GM21515 (cell line): Measurements from ENCODE around the gene ZNF423.

Experiments used
- ATAC-seq: cut with Tn5 transposase; IDR thresholded peaks from one replicate; pipeline ENCODE4 v1.9.1; 2021; ENCODE audit not compliant: unreplicated experiment

Gene ZNF423

DNA sequence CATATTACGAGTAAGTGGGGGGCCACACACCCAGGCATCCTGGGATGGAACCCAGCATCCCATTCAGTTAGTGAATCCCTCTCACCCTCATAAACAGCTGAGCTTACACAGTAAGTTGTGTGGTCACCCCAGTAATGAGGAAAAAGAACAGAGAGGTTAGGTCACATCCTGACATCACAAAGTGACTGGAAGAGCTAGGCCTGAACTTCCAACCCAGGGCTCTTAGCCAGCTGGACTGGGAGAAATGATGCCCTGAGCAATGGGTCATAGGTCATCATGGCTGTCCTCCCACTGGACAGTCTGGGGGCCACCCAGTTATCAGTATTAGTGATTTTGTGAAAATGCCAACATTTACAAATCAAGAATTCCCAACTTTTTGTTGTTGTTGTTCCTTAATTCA lies 205.3 kb downstream of the ZNF423 start:
- ATAC-seq: no peak

DNA sequence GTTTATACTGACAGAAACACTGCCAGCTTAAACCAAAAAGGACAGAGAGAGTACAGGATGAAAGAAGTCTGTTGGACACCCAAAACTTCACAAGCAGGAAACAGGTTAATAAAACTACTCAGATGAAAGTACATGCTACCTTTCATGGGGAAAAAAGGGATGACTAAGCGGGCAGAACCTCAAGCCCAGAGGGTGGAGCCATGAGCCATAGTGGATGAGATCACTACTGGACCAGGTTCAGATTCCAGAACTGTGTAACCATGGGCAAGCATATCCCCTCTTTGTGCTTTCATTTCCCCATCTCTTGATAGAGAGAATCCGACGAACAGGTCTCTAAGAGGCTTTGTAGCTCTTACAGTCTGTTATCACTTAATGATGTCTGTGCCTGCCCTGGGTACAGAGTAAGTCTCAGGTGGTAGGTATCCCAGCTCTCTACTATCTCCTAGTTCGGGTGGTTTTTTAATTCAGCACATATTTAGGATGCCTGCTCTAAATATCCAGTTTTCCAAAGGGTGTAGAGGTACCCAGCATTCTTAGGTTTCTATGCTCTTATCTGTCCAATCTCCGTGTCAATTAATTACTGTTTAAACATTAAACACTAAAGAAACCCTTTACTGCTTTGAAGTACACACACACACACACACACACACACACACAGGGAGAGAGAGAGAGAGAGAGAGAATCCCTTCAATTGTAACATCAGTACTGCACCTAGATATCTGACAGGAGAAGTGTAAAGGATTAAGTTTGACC lies 206.7 kb downstream of the ZNF423 start:
- ATAC-seq: no peak

DNA sequence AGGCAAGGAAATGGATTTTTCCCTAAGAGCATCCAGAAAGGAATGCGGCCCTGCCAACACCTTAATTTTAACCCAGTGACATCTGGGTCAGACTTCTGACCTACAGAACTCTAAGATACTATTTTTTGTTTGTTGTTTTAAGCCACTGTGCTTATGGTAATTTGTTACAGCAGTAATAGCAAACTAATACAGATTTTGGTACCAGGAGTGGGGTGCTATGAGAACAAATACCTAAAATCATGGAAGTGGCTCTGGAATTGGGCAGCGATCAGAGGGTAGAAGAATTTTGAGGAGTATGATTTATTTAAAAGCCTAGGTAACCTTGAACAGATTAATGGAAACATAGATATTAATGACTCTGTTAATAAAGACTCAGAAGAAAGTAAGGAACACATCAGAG lies 208.2 kb downstream of the ZNF423 start:
- no peak for ATAC-seq

DNA sequence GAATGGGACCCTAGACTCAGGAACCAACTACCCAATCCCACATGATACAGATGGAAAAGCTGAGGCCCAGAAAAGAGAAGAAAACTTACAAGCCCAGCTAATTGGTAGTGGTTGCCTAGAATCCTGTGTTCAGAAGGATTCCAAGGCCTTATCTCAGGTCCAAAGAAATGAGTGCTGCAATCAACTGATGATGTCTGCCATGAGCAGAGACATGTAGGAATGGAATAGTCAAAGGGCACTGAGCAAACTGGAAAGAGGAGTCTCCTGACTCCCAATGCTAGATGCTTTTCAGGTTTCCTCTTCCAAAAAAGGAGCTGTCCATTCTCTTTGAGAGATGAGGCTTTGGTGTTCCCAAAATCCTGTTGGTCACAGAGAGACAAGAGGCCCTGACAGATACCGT lies 210.6 kb downstream of the ZNF423 start:
- no peak for ATAC-seq

DNA sequence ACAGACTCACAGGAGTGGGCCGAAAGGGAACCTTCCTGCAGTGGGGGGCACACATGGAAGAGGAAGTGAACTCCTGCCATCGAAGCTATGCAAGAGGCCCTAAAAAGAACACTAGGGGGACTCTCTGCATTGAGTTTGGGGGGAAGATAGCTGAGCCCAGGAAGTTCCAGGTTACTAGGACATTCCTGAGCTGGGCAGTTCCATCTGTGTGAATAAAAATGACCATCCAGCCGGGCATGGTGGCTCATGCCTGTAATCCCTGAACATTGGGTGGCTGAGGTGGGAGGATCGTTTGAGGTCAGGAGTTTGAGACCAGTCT lies 211.8 kb downstream of the ZNF423 start:
- no peak for ATAC-seq

DNA sequence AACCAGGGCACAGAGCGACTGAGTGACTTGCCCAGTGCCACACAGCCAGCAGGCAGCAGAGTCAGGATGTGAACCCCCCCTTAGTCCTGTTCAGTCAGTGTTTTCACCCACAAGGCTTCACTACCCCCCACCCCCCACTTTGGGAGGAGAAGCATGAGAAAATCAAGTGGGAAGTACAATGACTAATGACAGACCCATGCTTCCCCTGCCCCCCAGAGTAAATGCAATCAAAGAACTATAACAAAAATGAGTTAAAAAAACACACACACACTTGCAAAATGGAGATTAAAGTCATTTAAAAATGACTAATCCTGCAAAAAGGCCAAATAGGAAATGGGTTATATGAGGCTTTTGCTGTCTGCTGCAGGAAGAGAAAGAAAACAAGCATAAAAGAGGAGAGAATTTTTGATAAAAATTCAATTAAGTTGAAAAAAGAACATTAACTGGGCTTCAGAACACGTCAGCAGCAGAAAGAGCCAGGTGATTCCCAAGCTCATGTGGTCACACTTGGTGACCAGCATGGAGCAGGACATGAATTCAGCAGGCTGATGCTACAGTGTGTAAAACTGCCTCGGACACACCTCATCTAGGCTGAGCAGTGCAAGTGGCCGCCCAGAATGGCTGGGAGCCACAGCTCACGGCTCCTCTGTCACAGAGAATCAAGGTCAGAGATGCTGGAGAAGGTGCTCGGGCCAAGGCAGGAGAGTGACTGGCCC lies 212.3 kb downstream of the ZNF423 start:
- ATAC-seq: no peak

DNA sequence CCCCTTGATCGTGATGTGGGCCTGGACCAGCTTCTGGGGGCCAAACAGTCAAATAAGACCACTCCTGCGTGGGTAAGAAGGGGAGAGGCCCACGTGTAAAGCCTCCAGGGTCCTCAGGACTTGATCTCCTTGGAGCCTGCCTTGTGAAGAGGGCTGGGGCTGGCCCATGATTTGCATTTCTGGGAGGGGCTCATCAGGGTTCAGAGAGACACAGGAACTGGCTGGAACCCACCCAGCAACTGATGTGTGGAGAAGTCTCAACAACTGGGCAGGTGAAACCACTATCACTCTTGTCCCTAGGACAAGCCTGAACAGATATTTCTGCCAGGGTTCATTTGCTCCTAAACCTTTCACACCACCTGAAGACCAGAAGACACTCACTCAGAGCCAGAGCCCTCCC lies 214.7 kb downstream of the ZNF423 start:
- ATAC-seq: peak; percentile 51

DNA sequence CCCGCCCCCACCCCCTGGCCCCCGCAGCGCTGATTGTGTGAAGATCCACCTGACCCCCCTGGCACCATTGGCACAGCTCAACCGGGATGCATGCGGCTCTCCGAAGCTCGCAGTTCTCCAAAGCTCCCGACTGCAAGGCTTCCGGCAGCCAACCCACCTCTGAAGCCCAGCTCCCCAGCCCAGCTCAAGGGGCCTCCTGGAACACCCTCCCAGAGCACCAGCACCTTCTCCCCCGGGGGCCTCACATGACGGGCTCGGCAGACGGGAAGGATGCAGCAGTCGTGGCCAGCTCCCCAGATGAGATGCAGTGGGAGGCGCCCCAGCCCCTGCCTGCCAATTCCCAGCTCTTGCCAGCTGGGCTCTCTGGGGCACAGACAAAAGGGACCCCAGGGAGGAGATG lies 215.3 kb downstream of the ZNF423 start:
- no peak for ATAC-seq

DNA sequence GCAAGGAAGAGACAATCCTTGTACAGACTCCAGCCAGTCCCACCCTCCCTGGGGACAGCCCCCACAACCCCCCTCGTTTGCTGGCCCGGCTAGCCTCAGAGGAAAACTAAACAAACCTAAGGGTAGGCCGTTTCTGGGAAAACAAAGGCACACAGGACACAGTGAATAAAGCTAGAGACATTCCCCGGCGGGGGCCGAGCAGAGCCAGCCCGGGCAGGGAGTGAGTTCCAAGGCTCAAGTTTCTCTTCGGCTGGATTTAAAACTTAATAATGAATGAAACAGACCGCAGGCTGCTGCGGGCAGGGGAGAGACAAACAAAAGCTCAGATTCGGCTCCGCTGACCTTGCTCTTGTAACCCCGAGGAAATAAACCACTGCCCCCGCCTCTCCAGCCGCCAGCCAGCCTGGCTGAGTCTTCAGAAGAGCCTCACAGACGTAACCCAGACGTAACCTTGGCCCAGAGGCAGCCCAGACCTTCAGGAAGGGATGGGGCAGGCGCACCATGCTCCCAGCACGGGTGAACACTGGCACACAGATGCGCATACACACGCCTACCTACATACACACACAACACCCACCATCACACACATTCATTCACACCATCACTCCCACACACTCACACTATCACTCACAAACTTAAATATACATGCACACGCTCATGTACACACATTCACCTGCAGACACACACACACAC lies 216.0 kb downstream of the ZNF423 start:
- ATAC-seq: no peak

DNA sequence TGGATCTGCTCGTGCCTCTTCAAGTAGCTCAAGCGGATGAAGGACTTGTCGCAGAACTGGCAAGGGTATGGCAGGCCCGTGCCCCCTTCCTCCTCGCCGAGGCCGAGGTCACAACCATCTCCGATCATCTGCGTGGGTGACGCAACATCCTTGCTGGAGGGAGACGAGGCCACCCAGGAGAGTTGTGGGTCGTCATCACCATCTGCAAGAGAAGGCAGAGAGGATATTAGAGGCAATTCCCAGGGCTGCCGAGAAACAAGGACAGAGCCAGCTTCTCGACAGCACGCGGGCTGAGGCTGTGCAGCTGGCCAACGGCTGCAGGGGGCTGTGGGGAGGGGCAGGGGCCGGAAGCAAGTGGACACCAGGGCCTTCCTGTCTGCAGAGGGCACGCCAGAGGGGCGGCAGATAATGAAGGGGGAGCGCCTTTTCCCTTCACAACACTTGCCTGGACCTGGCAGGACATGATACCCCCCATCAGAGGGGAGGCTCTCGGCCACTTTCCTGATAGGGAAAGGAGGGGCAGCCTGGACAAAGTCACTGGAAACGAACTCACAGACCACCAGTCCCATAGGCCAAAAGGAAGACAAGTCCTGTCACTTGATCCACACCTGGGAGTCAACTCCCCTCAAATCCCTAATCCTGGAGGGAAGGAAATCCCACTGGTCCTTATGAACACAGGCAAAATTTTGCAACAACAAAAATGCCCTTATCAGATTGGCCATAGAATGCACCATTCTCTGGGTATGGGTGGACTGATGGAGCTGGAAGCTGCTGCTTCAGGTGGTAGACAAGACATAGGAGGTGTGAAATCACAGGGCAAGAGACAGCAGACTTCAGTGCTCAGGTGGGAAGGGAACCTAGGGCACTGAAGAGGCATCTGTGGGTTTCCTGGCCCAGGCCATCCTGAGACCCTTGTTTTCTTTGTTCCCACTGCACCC lies 217.0 kb downstream of the ZNF423 start:
- no peak for ATAC-seq

DNA sequence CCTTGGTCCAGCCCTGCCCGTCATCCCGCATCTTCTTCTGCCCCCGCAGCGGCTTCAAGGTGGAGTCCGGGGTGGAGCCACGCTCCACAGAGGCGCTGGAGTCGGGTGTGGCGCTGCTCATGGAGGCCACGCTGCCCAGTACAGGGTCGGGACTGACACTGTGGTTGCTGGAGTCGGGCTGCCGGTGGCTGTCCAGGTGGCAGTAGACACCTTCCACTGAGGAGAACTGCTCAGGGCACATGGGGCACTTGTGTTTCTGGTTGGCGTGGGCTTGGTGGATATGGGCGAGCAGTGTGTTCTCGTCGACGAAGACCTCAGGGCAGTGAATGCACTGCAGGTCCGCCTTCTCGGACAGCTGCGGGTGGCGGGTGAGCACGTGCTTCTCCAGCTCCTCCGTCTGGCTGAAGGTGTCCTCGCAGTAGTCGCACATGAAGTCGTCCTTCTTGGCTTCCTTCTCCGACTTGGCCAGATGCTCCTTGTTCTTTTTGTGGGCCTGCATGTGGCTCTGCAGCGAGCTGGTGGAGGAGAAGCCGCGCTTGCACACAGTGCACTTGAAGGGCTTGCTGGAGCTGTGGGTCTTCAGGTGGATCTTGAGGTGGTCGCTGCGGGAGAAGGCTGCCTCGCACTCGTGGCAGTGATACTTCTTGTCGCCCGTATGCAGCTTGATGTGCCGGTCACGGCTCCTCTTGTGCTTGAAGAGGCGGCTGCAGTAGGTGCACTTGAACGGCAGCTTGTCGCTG lies 217.8 kb downstream of the ZNF423 start:
- no peak for ATAC-seq

DNA sequence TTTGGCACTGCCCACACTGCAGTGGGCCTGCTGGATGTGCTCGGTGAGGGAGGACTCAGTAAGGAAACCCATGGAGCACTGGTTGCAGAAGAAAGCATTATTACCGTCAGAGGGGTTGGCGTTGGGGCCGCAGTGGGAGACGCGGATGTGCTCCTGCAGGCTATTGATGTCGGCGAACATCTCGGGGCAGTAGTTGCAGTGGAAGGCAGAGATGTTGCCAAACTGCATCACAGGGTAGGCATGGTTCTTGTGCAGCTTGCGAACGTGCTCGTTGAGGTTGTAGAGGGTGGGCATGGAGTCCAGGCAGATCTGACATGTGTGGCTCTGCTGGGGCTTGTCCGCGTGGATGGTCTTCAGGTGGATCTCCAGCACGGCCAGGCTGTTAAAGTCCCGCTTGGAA lies 218.4 kb downstream of the ZNF423 start:
- ATAC-seq: no peak

DNA sequence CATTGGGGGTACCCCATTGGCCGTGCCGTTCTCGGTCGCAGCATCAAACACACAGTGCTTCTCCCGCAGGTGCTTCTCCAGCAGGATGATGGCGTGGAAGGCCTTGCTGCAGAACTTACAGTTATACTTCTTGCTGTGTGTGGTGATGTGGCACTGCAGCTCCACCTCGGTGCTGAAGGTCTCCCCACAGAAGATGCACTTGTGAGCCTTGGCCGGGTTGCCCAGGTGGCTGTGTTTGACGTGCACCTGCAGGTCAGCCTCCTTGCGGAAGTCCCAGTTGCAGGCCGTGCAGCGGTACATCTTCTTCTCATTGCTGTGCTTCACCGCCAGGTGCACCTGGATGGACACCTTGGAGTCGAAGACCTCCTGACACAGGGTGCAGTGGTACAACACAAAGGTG lies 219.3 kb downstream of the ZNF423 start:
- ATAC-seq: no peak

DNA sequence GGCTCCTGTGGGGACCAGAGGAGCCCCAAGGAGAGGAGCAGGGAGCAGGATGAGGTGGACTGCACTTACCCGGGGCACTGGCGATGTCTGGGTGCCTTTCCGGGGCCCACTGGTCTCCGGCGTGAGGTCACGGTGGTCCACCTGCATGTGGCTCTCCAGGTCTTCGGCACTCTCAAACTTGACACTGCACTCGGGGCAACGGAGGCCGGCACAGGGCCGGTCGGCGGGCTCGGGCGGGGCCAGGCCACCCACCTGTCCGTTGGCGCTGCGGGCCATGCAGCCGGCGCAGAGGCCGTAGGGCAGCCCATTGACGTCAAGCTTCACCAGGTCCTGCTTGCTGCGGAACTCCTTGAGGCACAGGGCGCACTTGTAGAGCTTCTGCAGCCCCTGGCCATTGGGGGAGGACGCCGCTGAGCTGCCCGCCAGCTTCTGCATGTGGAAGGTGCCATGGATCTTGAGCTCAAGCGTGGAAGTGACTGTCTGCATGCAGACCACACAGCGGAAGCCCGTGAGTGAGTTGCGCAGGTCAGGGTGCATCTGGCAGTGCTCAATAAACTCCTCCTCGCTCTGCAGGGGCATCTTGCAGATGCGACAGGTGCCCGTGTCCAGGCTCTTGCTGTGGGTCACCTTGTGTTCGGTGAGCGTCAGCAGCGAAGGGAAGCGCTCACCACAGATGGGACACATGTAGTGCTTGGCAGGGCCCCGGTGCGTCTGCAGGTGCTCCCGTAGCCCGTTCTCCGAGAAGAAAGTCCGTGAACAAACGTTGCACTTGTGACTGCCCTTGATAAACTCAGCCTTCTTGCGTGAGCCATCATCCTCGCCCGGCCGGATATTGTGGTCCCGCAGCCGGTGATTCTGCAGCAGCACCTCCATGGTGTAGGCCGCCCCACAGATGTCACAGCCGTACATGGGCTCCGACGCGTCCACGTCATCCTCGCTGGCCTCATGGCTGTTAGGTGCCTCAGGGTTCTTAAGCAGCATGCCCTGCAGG lies 220.0 kb downstream of the ZNF423 start:
- ATAC-seq: no peak

DNA sequence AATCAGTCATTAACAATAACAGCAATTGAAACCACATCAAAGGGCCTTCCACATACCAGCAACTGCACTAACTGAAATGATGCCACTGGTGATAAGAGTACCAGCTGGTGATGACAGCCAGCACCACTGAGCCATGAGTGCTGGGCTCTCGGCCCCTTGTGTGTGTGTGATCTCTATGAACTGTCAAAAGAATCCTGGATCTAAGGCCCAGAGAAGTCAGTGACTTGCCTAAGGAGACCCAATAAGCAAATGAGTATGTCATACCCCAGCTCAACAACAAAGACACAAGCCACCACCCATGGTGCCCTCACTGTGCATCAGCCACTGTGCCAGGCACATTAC lies 220.9 kb downstream of the ZNF423 start:
- ATAC-seq: no peak

DNA sequence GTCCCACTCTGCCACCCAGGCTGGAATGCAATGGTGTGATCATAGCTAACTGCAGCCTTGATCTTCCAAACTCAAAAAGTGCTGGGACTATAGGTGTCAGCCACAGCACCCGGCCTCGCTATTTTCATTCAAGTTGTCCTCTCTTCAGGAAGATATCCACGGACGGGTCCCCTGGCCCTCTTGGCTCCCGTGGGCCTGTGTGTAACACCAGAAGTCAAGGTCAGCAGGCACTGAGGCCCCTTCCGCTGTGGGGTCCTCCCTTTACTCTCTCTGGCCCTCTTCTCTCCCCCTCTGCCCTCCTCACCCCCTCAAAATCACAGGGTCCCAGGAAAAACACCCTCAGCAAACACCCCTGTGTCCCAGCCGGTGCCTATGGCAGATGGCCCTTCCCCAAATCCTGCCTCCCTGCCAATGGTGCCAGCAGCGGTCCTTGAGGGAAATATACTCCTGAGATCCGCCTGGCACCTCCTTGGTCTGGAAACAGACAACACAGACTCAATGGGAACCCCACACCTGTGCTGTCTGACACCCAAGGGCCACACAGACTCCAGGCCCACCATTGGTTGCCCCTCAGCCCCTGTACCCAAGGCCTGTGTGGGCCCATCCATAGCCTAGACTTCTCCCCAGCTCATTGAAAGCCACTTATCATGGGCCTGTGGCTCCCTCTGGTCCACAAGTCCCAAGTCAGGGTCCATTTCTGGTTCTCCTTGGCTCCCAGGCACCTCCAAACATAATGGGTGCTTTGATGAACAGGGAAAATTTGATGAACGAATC lies 221.5 kb downstream of the ZNF423 start:
- no peak for ATAC-seq

DNA sequence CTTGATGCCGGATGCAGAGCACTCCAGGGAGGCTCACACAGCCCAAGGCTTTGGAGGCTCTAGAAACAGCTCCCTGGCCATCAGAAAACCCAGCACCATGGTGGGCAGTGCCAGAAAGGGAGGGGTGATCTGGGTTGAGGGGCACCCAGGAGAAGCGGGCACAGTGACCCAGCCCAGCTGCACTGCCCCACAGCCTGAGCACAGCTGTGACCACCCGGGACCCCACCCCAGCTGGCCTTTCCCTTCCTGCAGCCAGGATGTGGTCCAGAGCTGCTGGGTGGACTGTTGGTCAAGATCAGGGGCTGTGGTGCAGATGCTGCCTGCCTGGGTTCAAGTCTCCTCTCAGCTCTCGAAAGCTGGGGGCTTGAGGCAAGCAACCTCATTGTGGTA lies 223.1 kb downstream of the ZNF423 start:
- no peak for ATAC-seq

DNA sequence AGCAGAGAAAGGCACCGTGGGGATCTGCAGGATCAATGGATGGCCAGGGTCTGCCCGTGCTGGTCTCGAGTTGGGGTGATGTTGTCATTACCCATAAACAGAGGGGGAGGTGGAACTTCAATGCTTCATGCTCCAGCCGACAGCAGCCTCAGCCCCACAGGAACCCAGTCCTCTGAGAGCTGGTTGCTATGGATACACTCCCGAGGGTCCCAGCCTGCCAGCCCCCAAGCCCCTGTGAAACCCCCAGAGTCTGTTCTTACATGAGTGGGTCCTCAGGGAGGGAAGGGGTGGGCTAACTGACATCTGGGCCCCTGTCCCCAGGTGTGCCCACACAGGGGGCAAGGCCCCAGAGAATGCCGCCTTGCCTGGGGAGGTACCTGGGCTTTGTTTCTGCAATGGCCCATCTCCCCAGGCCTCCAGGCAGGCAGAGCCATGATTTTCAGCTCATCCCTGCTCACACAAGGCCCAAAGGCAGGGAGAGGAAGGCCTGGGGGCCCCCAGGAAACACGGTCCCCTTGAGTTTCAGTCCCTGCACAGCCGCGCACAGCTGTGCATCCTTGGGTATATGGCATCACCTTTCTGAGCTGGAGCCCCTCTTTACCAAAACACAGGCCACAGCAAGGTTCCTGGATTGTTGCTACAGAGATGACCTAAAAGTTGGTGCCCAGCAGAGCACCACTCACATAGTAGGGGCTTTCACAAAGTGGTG lies 223.7 kb downstream of the ZNF423 start:
- no peak for ATAC-seq
